ENCODE measurements around the gene COPZ1. TPM values are rescaled to one million over a fixed set of nuclear protein-coding genes. Genes with fewer than 3 reads are reported as not detected.

The COPZ1 gene
- total RNA-seq, 1 experiment from 2014 or later: 104 TPM

- Histone ChIP-seq H2BK20ac (ENCODE audit: low read depth, low read length, poor library complexity, severe bottlenecking) (no peak overlapping the region), H4K20me1 (ENCODE audit: control insufficient read depth, insufficient read depth, insufficient read length) (no peaks in the 10 kb centered on the region), H2BK15ac (ENCODE audit: low read depth, low read length) (no peak overlapping the region), H3K56ac (ENCODE audit: insufficient read length, low read depth, low read length) (no peak overlapping the region), H4K91ac (ENCODE audit: insufficient read length, low read depth, low read length) (no peak overlapping the region), H3T11ph (ENCODE audit: low read length) (no peak overlapping the region), H3K23me2 (ENCODE audit: insufficient read length, low read depth, low read length, poor library complexity, severe bottlenecking) (no peaks in the 10 kb centered on the region), H3K27ac (ENCODE audit: insufficient read length, low read depth, low read length) (no peak overlapping the region), H4K5ac (ENCODE audit: insufficient read length, low read depth, low read length) (no peak overlapping the region), H2BK12ac (ENCODE audit: insufficient read length, low read depth, low read length) (no peak overlapping the region), H3K9ac (ENCODE audit: extremely low read depth, insufficient read length, low read length) (no peak overlapping the region), H3K27me3 (ENCODE audit: insufficient read depth, low read length) (no peaks in the 10 kb centered on the region), H3K79me1 (ENCODE audit: insufficient read depth, low read depth, low read length, poor library complexity, severe bottlenecking) (no peaks in the 10 kb centered on the region), H2AFZ (ENCODE audit: low read length) (no peak overlapping the region), H2BK120ac (ENCODE audit: low read depth, low read length, poor library complexity, severe bottlenecking) (no peak overlapping the region), H4K8ac (replicated peaks; ENCODE audit: insufficient read length, low read depth, low read length) (no peak overlapping the region), H2AK5ac (ENCODE audit: insufficient read length, low read length) (no peak overlapping the region), H3K4me2 (ENCODE audit: insufficient read depth, insufficient read length, low read length) (peak overlapping the region; percentile 23), H3K79me2 (ENCODE audit: insufficient read depth, low read length) (no peaks in the 10 kb centered on the region), H3K4me1 (ENCODE audit: insufficient read depth, low read length) (no peaks in the 10 kb centered on the region), H3K14ac (ENCODE audit: insufficient read depth, low read length) (no peak overlapping the region), H3K4ac (ENCODE audit: low read depth, low read length) (no peak overlapping the region), H3K9me3 (ENCODE audit: control insufficient read depth, low read depth, low read length) (no peaks in the 10 kb centered on the region), H3K18ac (ENCODE audit: insufficient read length, low read depth, low read length) (no peak overlapping the region), H2BK5ac (ENCODE audit: insufficient read length, low read length) (no peak overlapping the region), H3K23ac (ENCODE audit: insufficient read length, low read depth, low read length) (no peak overlapping the region)
- TF ChIP-seq CTCF (conservative IDR thresholded peaks at IDR 0.05): peak; percentile 100
- Mint-ChIP-seq H3K4me3 (peak overlapping the region; percentile 62 to 81), H3K36me3 (ENCODE audit: insufficient read depth in 1 of 3, low read depth in 3 of 3) (peaks cover 6 to 33% (median 13%) of the 10 kb centered on the region in 3 experiments; a peak in 6 of 7 replicates), H3K9me3 (no peaks in the 10 kb centered on the region), H3K27me3 (ENCODE audit: low read depth) (peaks cover 31% of the 10 kb centered on the region), H3K27ac (no peak overlapping the region; a peak in 1 of 7 replicates), H3K4me1 (peaks cover 24 to 30% of the 10 kb centered on the region in 2 experiments)
- WGBS (ENCODE audit: extremely low coverage, insufficient read length, low lambda C conversion rate): no CpG with 5 or more reads among the region's 19 CpGs
- peak; percentile 96 for DNase-seq
Measured at GRCh38 chr12:54379398-54380201, 54.7 kb downstream of the COPZ1 start.

All from H9 (cell line).